SK-N-SH (cell line): ENCODE measurements around the gene TMPRSS11B. TPM values are rescaled to one million over a fixed set of nuclear protein-coding genes. Genes with fewer than 3 reads are reported as not detected.

Experiments used
- polyA plus RNA-seq, 3 experiments: library from polyadenylated mRNA; depleted of rRNA; stranded (reverse); fragments of >200 nt; gene quantifications; 2 replicates each; pipeline ENCODE4 v1.2.3, GENCODE V29; 2012

TMPRSS11B gene
- polyA plus RNA-seq, 1 of the 3 experiments (the other 2 are of a cell fraction) = not detected

Other genes starting within 250 kb of the TMPRSS11B start
- gene TMPRSS11F, start 115.8 kb downstream of the TMPRSS11B start, polyA plus RNA-seq (2012; rRNA removed) = not detected in 2 replicates
- 21.0 and 31.3 TPM in 2 replicates for gene YTHDC1, start 104.4 kb upstream of the TMPRSS11B start, polyA plus RNA-seq (2012; rRNA removed)
- not detected in 2 replicates for gene TMPRSS11E, start 201.8 kb upstream of the TMPRSS11B start, polyA plus RNA-seq (2012; rRNA removed)